CD1c-positive myeloid dendritic cell (primary cell): ENCODE measurements around the gene RHOH.

Experiments
- DNase-seq: peaks from one replicate; pipeline ENCODE4 v3.0.0-alpha.2; 2016; ENCODE audit errors: extremely low spot score

The RHOH gene

DNA sequence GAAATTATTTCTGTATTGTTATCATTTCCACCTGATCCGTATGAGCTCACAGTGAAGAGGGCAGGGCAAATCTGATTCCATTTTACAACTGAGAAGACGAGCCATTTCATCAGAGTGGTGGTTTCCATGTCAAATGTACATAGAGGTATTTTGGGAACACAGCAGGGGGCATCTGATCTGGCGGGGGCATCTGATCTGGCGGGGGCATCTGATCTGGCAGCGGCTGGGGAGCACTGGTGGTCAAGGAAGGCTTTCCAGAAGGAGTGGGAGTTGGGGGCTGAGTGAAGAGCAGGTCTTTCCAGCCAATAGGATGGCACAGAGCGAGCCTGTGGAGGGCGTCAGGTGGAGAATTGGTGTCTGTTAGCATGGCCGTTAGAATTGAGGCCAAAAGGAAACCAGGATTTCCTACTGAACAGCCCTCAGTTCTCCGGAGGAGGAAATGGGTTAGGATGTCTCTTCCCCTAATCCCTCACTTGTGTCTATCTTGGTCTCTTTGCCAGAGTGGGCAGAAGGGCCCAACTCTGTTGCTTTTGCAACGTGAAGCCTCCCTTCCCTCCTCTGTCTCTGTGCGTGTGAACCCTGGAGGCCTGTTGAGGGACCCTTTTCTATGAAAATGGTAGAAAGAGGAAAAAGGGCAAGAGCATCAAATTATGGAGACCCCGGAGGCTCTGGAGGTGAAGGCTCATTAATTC, 41.3 kb downstream of the RHOH start:
- no peak for DNase-seq

DNA sequence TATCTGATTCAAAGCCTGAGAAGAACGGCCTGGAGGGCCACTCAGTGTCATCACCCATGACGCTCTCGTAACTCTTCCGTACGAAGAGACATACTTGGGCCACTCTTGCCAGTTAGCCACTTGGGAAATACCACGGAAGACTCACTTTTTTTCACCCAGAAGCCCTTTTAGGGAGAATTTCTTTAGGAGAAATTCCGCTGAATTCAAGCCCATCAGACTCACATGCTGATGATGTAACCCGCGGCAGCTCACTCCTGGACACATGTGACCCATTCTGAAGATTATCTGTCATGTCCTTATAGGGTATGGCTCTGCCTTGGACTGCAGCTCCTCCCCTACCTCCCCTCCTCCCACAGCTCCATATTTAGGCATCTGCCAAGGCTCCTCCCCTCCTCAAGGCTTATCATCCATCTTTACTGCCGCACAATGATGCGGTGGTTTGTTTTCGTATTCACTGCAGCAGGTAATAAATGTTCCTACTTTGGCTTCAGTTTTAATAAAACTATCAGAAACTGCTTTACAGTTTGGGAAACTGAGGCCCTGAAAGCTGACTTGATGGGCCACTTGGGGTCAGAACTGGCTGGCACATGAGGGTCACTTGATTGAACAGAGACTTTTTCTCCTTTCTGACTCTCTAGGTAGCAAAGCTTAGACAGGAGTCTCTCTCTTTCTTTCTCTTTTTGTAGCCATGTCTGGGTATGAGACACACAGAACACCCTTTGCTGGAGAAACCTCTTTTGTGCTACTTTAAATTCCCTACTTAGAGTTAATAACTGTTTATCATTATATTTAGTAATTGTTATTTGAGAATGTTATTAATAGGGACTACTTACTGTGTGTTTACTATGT, 42.1 kb downstream of the RHOH start:
- DNase-seq: peak; percentile 48

DNA sequence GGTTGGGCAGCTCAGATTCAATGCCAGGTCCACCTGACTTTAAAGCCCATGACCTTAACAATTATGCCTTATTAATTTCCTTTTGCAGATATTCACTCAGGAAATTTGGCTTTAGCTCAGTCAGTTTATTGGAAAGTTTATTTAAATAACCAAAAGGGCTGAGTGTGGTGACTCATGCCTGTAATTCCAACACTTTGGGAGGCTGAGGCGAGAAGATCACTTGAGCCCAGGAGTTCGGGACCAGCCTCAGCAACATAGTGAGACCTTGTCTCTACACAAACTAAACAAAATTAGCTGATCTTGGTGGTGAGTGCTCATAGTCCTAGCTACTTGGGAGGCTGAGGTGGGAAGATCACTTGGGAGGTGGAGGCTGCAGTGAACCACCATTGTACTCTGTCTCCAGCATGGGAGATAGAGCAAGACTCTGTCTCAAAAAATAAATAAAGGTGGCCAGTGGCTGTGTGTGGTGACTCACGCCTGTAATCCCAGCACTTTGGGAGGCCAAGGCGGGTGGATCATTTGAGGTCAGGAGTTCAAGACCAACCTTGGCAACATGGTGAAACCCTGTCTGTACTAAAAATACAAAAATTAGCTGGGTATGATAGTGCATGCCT, 43.3 kb downstream of the RHOH start:
- DNase-seq: no peak

DNA sequence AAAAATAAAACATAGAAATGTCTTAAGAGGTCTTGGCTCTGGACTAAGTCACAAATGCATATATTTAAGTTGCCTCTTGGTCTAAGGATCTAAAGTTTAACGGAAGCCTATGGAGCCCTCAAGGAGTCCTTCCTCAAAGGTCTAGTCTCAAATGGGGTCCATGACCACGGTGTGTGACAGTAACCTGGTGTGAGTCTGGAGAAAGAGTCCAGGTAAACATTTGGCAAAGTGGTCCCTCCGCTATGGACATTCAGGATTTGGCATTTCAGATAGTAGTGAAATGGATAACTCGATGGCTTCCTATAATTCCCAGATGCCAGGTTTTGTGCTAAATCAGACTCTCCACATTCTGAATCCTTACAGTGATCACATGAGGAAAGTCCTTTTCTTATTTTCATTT, 44.2 kb downstream of the RHOH start:
- DNase-seq: no peak

DNA sequence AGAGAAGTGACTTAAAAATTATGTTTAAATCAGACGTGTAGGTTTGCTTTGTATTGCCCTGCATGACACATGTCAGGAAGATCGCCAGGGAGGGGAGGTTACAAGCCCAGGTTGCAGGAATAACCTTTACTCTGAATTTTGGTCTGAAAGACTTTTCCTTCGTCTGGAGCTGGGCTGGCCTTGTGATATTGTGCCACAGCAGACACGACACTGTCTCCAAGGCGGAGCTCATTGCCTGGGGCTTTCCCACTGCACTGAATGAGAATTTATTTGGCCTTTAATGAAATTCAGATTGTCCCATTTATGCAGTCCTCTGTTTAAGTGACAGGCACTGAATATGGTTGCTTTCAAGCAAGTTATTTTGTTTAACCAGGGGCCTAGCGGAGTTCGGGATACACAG, 45.1 kb downstream of the RHOH start:
- DNase-seq: peak; percentile 30

DNA sequence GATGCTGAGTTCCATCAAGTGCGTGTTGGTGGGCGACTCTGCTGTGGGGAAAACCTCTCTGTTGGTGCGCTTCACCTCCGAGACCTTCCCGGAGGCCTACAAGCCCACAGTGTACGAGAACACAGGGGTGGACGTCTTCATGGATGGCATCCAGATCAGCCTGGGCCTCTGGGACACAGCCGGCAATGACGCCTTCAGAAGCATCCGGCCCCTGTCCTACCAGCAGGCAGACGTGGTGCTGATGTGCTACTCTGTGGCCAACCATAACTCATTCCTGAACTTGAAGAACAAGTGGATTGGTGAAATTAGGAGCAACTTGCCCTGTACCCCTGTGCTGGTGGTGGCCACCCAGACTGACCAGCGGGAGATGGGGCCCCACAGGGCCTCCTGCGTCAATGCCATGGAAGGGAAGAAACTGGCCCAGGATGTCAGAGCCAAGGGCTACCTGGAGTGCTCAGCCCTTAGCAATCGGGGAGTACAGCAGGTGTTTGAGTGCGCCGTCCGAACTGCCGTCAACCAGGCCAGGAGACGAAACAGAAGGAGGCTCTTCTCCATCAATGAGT, 46.6 kb downstream of the RHOH start:
- no peak for DNase-seq

DNA sequence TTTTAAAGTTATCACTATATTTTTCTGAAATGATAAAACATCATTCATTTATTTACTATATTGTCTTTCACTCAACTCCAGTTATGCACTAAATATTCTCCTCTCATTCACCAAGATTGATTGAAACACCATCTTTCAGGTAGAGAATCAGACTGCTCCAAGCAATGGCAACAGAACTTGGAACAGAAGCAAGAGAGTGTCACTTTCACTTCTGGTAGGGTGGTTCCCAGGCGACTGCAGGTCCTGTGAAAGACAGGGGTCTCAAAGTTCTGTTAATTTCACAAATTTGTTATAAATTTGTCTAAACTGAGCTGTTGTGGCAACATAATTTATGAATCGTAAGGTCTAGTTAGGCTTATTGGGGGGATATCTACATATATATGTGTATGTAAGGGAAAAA, 47.8 kb downstream of the RHOH start:
- no peak for DNase-seq

DNA sequence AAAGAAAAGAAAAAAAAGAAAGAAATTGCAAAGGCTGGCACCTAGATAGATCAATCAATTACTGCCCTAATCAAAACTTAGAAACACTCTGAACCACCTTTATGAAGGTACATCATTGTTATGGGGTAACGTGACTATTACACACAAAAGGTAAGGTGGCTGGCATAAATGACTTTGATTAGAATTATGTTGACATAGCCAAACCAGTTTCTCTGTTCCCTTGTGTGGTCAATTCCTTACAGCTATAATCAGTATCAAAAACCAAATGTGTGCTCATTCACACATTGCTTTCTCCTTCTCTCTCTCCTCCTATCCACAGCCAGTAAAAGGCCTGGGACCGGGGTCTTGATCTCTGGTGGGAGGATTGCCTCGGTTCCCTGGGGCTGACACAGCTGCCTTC, 48.7 kb downstream of the RHOH start:
- DNase-seq: no peak

DNA sequence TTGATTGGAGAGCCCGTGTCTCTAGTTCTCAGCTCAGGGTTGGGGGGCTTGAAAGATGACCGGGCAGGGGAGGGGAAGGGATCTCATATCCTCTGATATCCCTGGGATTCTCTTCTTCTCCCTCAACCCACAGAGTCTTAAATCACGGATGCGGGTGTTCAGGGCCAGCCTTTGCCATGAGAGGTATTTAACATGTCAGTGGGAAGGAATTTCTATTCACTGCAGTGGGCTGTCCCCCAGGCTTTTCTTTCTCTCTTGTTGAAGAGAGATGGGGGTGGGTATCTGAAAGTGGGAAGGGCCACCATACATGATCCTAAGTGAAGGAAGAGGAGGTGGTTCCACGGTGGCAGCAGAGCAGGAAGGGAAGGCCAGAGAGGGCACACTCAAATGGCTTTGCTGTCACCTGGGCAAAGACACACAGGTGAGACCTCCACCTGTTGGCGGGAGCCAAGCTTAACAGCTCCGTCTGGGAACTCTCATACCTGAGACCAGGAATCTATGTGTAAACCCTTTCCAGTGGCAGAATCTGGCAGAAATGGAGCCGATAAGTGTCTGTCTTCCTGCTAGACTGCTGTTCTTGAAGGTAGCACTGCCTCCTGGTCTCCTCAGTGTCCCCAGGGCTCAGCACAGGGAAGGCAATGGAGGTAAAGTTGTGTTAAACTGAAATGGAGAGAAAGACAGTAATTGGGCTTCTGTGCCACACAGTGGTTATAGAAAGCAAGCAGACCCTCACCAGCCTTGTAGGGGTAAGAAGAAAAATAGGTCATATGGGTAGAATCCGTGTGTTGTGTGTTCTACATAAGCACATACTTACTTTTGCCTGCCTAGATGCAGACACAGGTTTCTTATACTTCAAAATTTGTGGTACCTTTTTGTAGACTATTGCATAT, 49.4 kb downstream of the RHOH start:
- no peak for DNase-seq

DNA sequence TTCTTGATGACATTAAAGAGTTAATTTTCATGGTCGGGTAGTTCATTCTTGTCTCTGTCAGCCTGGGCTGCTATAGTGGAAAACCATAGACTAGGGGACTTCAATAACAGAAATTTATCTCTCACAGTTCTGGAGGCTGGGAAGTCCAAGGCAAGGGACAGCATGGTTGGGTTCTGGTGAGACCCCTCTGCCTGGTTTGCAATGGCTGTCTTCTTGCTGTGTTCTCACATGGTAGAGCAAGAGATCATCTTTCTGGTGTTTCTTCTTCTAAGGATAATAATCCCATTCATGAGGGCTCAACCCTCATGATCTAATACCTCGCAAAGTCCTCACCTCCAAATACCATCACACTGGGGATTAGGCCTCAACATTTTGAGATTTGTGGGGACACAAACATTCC, 50.1 kb downstream of the RHOH start:
- no peak for DNase-seq

DNA sequence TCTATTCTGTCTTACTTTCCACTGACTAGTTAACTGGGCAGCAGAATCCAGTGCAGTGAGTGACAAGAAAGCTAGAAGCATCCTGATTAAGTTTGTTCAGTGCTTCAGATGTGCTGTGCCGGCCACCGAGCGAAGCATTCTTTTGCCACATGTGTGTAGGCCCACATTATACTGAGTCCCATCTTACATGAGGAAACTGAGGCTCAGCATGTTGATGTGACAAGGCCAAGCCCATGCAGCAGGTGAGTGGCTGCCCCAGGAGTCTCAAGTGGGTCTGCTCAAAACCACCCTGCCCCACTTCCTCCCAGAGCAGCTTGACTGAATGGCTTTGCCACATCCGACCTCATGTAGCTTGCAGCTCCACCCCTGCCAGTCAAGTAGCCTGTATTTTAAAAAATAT, 50.5 kb downstream of the RHOH start:
- no peak for DNase-seq

DNA sequence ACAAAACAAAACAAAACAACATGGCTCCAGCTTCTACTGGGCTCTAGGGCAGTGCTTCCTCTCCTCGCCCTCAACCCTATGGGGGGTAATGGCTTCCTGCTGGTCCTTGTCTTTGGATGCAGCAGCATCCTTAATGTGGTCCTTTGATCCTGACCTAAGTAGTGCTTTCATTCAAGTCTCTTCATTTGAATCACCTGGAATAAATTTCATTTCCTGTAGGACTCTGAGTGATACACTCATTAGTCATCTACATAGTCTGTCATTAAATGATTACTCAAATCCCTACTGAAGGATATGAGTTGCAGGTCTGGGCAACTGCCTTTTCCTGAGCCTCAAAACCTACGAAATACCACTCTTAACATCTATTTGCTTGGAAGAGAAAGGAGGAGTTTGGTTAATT, 54.5 kb downstream of the RHOH start:
- DNase-seq: no peak

DNA sequence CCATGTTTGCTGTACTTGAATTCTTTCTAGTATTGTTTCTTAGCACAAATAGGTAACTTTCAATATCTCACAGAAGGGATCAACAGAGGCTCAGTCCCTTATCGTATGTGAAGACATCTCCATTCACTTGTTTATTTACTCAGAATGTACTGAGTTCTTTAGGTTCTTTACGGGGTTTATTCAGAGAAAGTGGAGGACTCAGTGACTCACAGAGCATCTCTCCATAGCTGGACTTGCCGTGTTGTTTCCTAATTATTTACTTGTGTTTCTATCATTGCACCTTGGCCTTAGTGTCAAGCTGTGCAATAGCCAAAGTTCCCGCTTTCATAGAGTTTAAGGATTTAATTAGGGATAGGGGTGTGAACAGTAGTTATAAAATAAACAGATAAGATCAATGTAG, 57.1 kb downstream of the RHOH start:
- no peak for DNase-seq

DNA sequence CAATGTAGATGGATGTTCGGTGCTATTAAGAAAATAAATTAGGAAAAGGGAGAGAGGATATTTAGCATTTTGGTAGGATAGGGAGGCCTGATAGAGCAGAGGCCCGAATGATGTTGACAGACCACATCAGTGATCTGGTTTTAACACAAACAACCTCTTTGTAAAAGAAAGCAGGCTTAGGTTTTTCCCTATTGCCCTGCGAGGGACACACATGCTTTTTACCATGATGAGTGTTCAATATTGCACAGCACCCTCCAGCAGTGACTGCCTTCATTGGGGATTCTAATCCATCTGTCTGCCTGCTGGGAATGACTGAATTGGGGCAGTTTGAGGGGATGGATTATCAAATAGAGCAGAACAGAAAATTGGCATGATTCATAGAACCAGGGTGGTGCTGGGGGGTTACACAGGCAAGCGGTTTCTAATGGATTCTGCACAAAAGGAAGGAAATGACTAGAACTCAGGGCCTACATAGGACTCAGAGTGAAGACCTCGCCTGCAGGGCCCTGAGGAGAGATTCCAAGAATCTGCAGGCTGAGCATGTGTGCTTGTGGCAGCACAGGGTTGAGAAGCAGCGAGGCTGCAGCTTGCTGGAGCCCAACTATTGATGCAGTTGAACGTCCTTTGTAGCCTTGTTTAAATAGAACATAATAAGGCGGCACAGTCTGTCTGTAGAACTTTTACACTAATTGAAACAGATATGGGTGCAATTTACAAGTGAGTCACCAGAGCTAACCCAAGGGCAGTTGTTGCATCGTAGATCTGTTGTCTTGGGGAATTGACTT, 58.0 kb downstream of the RHOH start:
- DNase-seq: no peak

DNA sequence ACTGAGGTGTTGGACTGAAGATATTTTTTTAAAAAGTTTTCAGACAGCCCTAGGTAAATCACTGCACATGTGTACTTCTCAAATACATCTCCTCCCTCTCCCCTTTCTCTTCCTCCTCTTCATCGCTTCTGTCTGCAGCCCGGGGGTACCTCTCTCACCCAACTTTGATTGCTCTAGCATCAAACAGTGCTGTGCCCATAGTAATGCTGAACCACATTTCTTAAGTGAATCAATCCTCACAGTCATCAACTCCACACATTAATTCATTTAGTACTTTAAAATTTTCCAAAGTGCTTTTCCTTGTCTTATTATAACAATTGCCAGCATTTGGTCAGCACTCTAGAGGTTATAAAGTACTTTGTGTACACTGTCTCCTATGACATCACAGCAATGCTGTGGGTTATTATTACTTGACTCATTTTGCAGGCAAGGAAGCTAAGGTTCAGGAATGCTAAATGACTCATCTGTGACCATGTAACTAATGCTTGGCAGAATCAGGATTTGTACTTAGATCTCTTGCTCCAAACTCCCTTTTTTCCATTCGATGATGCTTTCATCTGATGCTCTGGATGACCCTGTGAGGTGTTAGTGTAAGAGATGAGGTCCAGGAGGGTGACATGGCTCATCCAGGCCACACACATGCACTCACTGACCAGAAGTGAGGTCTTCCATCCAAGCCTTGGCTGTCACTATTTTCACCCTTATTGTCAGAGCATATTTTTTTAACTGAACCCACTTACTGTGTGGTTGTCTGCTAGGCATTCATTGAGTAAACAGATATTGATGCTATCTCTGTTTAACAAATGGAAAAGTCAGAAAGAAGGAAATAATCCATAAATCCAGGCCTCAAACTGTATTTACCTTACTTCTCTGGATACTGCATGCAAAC, 58.8 kb downstream of the RHOH start:
- DNase-seq: no peak

DNA sequence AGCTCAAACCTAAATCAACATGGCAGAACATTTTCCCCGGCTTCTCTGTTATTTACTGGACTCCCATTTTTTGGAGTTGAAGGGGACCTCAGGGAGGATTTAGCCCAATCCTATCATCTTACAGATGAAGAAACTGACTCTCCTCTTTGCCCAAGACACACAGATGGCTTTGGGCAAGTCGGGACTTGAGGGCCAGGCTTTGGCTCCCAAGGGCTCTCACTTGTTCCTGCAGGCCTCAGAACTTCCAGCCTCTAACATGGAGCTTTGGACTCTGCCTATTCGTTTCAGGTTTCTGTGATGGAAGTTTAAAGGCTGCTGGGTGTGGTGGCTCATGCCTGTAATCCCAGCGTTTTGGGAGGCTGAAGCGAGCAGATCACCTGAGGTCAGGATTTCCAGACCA, 59.5 kb downstream of the RHOH start:
- DNase-seq: no peak

DNA sequence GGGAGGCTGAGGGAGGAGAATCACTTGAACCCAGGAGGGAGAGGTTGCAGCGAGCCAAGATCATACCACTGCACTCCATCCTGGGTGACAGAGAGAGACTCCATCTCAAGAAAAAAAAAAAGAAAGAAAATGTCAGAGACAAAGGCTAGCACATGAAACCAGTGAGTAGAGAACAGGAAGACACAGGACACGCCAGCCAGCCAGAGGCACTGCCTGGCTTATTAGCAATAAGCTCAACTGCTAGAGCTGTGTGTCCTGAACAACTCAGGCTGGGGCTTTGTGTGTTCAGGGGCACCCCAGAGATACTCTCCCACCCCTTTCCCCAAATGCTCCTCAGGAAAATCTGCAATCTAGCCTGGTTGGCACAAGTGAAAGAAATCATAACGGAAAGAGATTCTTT, 60.0 kb downstream of the RHOH start:
- no peak for DNase-seq

DNA sequence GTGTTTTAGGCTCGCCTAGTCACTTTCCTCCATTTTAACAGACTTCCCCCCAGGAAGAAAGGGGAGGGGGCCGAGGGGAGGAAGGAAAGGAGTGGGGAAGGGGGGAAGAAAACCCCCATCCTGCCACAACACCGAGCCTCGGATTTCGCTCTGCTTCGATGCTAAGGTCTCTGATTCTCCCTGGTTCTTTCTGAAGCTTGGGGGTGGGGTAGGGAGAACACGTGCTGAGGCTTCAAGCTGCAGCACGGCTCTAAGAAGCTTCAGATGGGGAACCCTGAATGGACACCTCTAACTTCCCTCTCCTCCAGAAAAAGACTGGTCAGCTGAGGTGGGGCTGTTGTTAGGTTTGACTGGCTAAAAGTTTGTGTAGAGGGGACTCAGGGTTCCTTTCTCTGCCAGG, 61.8 kb downstream of the RHOH start:
- peak; percentile 18 for DNase-seq

DNA sequence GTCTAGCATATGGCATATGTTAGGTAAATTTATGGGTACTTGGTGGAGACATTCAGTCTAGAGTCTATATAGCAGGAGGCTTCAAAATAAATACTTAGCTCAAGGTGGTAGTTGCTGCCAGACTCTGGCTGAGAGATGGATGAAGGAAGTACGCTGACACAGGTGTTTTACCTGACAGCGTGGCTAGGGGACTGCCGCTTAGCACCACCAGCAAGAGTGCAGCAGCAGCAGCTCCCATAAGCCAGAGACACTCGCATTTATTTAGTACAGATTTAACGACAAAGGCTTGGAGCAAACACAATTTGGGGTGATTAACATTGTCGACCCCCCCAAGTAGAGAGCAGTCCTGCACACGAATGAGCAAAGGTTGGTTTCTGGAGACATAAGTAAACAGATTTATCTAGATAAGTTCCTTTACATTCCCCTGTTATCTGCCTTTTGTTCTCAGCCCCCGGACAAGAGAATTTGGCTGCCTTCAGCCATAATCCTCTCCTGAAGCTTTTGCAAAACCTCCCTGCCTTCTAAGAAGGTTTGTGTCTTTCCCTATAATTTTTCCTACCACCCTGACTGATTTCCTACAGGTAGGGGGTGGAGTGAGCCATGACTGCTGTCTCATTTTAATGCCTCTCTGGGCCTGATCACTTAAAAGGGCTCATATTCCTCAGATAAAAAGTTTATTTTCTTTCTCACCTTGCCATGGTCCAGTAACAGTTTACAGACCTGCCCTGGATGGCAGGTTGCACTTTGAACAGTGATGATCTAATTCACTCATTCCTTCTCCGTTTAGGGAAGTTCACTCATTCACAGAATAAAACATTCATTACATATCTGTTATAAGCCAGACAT, 64.6 kb downstream of the RHOH start:
- no peak for DNase-seq
